IPS DF 4.7 (cell line): ENCODE results near the gene INPP4B.
"Not testable (repeated sequence)": the region's sequence is repeated elsewhere in the genome, so short reads cannot be mapped to it uniquely, and the experiment has no call there.

Experiments
- DNase-seq: peaks from one replicate; pipeline ENCODE4 v3.0.0-alpha.2; 2013; ENCODE audit warnings: low spot score; ENCODE audit errors: extremely low read depth

The INPP4B gene

DNA sequence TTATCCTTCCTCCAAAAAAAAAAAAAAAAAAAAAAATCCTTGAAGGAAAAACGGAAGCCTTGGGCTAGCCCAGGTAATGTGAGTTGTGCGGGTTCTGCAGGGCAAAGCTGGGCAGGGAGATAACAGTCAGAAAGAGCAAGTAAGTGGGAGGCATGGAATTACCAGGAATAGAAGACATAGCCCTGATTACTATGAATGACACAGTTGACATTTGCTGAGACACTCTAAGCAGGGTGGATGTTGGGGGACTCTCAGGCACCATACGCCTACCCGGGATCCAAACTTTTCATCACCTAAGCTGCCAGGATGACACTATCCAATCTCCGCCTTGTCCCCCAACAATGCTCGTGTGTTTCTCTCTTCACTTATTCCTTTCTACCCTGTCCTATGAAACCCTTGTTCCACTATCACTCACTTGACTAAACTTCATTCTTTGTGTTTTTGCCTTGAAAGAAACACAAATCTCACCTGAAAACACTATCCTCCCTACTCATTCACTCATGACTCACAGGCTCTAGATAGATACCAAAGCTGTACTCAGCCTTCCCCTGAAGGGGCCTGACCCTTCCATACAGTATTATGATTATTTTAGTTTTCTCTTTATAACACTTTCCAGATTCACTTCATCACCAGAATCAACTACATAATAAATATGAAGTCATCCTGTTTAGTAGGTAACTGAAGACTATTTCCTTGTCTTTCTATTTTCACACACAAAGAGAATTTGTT is 158.4 kb downstream of the INPP4B start:
- DNase-seq: no peak

DNA sequence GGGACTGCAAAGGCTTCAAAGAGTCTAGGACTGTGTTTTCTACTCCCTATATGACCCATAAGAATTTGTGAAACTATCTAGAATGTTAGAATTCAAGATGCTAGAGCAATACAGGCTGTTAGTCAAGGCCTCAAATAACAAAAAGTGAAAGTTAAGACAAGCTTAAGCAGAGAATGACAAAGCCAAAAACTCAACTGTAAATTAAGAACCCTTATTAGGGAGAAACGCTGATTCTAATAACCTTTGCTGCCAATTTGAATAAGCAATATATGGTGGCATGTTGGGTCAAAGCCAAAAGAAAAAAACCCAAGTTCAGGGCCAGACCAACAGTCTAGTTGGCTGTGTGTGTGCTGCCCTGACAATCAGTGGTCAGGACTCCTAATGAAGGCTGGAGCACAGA is 160.0 kb downstream of the INPP4B start:
- DNase-seq: no peak

DNA sequence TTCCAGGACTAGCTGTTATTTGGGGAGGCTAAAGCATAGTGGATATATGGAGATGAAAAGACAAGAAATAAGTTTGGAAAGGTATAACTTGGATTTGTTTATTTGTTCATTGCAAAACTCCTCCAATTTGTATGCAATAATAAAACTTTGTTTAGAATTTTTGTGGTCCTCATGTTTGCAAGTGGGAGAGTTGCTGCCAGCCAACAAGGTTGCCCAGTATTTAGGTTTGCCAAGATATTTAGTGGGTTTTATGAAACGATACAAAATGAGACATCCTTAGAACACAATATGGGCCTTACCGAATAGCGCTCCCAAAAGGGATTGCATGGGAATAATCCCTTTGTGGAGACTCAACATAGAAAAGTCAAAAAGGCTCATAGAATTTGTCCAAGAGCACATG is 162.1 kb downstream of the INPP4B start:
- no peak for DNase-seq

DNA sequence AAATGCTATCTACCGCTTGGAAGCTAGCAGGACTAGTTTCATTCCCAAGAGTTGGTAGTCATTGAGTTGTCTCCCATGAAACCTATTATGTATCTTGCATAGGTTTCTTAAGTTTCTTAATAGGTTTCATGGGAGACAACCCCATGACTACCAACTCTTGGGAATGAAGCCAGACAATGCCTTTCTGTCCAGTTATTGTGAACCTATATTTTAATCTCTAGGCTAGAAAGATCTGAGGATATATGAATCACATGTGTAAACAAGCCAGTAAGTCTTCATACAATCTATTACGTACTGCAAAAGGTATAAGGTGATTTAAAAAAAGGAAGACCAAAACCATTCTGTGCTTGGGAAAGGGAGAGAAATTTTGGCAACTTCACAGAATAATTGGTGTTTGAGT is 162.6 kb downstream of the INPP4B start:
- DNase-seq: no peak

DNA sequence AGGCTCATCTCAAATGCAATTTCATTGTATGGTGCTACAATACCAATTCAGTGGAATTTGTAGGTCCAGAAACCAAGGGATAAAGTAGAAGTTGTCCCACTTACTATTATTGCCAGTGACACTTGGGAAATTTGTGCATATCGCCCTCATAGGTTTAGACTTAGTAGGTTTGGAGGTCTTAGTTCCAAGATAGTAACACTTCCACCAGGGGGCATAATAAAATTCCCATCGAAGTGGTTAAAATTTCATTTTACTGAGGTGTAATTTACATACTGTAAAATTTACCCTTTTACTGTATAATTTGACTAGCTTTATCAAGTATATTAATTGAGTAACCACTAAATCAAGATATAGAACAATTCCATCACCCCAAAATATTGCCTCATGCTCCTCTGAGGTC is 174.6 kb downstream of the INPP4B start:
- DNase-seq: no peak

DNA sequence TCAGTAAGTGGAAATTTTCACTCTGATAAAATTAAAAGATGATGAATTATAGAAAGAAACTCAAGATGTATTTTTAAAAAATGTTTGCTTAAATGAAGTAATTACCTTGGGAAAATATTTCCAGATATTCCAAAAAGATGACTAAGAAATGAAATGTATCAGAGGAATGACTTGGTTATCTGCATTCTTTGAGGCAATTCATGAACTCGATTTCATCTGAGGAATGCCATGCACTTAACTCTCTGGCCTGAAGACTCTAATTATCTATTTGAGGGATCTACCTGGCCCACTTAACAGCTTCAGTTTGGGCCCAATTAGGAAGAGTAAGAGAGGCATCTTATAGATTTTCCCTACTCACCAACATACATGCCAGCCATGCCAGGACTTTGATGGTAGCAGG is 182.3 kb downstream of the INPP4B start:
- no peak for DNase-seq

DNA sequence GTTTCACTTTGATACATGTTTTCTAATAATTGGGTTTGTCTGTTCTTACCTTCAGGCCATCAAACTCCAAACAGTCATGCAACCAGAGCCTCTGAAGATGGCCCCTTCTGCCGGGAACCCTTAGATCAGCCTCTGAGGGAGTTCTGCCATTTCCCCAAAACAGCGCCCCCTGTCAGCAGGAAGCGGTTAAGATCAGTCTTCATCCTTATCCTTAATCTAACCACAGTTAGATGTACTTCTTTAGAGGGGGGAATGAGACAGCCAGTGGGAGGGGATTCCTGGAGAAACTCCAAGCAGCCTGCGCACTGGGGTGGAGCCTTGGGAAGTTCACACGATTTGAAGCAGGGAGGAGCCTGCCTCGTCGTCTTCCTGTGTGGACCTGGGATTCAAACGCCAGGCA is 185.4 kb downstream of the INPP4B start:
- no peak for DNase-seq

DNA sequence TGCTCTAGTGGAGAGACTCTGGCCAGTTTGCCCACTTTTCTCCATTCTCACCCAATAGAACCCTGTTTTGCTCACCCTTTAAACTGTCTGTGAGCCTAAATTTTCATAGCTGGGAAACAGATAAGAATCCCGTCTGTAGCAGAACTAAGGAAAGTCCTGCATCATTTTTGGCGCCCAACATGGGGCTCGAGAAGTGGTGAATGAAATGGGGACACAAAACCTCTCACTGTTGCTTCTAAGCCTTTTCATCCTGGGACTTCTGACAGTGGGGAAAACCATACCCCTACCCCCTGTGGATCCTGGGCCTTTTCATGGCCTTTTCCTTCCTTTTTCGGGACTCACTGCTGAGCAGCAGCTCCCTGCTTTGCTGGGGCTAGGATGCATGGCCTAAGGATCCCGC is 189.9 kb downstream of the INPP4B start:
- no peak for DNase-seq

DNA sequence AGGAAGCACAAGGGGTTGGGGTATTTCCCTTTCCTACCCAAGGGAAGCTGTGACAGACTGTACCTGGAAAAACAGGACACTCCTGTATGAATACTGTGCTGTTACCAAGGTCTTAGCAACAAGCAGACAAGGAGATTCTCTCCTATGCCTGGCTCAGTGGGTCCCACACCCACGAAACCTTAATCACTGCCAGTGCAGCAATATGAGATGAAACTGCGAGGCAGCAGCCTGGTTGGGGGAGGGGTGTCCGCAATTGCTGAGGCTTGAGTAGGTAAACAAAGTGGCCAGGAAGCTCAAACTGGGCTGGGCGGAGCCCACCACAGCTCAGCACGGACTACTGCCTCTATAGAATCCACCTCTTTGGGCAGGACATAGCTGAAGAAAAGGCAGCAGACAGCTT is 197.7 kb downstream of the INPP4B start:
- no peak for DNase-seq

DNA sequence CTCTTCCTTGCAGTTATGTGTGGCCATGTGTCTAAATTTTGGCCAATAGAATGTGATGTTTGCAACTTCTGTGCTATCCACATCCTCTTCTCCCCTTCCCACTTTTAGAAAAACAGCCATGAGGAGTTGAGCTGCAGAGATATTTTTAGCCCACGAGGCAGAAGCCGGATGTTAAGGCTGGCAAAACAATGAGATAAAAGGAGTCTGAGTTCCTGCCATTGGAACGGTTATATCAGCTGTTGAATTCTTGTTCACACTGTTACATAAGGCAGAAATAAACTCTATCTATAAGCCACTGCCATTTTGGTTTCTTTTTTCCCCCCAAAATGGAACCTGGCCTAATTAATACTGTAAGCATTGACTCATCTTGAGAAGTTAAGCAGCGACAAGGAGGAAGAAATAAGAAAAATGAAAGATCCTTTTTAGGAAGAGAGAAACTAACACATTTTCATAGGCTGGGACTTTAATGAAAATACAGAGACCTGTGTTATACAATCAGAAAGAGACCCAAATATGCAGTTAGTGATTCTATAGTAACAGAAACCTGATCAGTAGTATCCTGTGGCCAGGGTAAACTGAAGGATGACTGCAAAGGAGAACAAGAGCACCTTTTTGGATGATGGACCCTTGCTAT is 200.5 kb downstream of the INPP4B start:
- no peak for DNase-seq

DNA sequence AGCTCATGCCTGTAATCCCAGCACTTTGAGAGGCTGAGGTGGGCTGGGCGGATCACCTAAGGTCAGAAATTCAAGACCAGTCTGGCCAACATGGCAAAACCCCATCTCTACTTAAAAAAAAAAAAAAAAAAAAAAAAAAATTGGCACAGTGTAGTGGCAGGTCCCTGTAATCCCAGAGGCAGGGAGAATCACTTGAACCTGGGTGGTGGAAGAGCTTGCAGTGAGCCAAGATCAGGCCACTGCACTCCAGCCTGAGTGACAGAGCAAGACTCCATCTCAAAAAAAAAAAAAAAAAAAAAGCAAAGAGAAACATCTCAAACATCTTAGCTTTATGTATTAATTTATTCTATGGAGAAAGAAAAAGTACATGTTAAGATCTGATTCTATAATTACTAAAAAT is 201.5 kb downstream of the INPP4B start:
- not testable (repeated sequence) for DNase-seq

DNA sequence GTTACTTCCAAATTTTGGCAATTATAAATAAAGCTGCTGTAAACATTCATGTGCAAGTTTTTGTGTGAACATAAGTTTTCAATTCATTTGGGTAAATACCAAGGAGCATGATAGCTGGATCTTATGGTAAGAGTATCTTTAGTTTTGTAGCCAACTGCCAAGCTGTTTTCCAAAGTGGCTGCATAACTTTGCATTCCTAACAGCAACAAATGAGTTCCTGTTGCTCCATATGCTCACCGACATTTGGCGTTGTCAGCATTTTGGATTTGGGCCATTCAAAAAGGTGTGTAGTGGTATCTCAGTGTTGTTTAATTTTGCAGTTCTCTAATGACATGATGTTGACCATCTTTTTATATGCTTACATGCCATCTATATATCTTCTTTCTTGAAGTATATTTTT is 208.5 kb downstream of the INPP4B start:
- no peak for DNase-seq

DNA sequence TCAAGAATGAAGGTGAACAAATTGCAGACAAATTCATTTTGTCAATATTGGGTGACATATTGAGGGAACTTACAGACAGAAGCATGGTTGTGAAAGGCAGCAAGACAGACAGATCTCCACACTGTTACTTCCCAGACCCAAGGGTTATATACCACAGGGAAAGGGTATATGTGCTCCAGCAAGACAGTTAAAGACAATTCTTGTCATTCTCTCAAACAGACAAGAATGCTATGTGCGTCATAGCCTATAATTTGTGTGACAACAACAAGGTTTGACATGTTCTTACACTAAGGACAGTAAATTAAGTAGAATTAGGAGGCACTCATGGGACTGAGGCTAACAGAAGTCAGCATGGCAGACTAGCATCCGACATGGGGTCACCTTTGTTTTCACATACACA is 214.3 kb downstream of the INPP4B start:
- DNase-seq: no peak

DNA sequence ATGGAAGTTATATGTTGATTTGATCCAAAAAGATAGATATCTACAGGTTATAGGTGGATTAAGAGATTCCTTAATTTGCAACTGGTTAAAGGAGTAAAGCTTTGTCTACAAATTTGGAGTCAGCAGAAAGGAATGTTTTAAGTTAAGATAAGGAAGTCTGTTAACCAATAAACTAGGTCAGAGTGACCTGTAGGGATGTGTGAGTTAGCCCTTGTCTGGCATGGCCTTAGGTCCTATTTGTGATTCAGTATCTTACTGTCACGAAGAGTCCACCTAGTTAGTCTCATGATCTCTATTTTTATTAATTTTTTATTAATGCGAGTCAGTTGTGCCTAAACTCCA is 230.8 kb downstream of the INPP4B start:
- DNase-seq: no peak

DNA sequence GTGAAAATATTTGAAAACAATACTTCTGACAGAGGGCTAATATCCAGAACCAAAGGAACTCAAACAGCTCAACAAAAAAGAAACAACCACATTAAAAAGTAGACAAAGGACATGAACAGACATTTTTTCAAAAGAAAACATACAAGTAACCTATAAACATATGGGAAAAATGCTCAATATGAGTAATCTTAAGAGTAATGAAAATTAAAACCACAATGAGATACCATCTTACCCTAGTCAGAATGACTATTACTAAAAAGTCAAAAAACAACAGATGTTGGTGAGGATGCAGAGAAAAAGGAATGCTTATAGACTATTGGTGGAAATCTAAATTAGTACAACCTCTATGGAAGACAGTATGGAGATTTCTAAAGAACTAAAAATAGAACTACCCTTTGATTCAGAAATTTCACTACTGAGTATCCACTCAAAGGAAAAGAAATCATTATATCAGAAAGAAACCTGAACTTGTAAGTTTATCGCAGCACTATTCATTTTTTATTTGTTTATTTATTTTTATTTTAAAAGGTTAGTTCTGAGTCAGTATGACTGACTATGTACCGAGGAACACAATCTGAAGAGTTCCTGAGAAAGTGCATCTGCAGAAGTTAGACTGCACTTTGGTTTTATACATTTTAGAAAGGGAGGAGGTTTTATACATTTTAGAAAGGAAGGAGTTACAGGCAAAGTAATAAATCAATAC is 231.3 kb downstream of the INPP4B start:
- DNase-seq: no peak

DNA sequence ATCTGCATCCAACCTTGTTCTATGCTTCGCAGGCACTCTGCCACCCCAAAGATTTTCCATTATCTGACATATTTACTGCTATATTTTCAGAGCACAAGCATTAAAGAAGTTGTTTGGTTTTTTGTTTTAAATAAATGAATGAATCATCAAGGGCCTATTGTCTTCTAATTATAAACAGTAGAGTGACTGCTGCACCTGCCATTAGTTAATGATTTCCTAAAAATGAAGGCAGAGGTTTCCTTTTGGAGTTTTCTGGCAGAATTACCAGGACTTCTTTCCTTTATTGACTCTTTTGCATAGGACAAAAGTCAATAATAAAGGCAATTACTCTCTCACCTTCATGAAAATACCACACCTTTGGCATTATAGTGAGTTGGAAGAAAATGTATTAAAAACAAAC is 238.1 kb downstream of the INPP4B start:
- DNase-seq: no peak

DNA sequence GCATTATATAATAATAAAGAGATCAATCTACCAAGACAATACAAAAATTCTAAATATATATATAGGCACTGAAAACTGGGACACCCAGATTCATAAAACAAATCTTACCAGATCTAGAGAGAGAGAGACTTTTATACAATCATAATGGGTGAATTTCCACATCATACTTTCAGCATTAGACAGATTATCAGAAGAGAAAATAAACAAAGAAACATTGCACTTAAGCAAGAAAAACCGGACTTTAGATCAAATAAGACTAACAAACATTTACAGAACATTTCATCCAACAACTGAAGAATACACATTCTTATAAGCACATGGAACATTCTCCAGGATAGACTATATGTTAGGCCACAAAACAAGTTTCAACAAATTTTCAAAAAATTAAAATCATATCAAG is 245.1 kb downstream of the INPP4B start:
- no peak for DNase-seq

DNA sequence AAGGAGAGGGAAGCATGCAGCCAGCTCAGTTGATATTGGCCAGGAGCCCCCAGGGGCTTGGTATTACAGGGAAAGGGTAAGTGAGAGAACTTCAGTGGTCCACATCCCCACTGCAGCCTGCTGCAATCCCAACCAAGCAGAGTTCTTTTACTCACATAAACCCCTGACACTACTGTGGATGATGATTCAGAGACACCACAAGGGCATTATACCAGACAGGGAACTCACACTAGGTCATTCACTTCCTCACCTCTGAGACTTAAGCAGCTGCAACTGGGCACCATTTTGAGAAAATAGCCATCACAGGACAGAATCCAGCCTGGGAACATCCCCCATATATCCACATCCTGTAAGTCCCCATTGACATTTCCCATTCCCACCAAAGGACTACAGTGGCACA is 248.0 kb downstream of the INPP4B start:
- no peak for DNase-seq

DNA sequence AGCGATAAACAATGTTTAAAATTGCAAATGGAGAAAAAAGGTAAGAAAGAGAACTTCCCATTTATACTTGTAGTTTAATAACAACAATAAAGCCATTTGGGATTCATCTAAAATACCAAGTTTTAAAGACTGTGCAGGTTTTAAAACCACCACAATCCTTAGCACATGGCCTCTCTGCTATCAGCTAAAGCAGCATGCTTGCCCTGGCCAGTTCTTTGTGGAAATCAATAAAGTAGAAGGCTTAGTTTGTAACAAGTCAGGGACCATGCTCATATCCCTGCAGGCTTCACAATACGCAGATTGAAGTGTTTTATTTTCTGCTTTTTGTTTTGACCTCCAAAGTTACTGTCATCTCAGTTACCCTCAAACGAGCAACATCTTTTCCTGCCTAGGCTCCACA is 249.5 kb downstream of the INPP4B start:
- no peak for DNase-seq

DNA sequence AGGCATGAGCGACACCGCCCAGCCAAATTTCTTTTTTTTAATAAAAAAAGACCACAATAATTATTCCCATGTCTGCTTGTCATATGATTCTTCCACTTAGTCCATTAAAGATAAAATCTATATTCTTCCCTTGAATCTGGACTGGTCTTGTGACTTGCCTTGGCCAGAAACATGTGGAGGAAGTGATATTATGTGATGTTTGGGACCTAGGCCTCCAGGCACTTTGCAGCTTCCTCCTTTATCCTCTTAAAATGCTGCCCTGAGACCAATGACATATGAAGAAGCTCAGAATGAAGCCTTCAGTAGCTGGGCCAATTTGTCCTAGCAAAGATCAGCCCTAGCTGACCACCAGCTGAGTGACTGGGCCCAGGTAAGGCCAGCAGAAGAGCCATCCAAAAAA is 250.0 kb downstream of the INPP4B start:
- no peak for DNase-seq

DNA sequence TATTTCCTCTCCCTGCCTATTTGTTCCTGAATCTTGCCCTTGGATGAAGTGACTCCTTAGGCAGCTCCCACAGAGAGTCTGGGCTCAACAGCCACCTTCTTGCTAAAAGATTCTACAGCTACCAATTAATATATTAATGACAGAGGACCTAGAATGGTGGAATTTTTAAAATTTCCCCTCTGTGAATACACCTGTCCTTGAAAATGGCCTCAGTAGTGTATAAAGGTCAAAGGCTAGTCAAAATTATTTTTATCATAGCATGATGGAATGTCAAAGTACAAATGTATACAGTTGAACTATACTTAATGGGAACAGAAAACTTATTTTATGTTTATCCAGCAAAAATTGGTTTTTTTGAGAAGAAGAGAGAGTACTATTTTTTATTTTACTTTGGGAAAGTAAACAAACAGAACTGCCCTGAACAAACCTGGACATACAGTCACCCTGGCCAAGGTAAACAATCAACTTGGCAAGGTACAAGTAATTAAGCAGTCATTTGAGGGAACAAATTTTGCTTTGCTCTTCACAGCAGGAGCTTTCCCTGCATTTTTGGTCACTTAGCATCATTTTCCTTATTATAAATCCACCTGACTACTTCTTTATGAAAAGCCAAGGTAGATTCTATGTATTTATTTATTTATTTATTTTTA is 250.8 kb downstream of the INPP4B start:
- no peak for DNase-seq

DNA sequence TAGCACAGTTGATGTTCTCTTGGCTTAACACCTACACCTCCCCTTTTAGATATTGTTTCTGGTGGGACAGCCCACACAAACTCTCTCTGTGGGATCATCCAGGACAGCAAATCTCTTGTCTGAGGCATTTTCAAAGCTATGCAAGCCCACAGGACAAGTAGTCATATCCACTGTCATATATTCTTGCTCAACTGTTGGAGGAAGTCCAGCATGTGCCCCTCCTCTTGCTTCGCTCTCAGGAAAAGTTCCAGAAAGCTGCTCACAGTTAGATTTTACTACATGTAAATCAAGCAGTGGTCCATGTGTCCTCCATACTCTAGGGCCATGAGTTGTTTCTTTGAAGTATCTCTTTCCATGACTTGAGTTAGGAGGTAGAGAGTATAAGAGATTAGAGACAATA is 260.7 kb downstream of the INPP4B start:
- no peak for DNase-seq
